ENCODE results near the gene SGTA.

- TF ChIP-seq CTCF (IDR thresholded peaks at IDR 0.05) (no peak), POLR2A (IDR thresholded peaks at IDR 0.05) (no peak)
Measured at GRCh38 chr19:2761309-2761677, 21.8 kb downstream of the SGTA start.
